GM21367 (cell line): ENCODE data around the gene H2BK1.

Source experiments
- ATAC-seq: cut with Tn5 transposase; IDR thresholded peaks from one replicate; pipeline ENCODE4 v1.9.1; 2021; ENCODE audit not compliant: unreplicated experiment

The H2BK1 gene

DNA sequence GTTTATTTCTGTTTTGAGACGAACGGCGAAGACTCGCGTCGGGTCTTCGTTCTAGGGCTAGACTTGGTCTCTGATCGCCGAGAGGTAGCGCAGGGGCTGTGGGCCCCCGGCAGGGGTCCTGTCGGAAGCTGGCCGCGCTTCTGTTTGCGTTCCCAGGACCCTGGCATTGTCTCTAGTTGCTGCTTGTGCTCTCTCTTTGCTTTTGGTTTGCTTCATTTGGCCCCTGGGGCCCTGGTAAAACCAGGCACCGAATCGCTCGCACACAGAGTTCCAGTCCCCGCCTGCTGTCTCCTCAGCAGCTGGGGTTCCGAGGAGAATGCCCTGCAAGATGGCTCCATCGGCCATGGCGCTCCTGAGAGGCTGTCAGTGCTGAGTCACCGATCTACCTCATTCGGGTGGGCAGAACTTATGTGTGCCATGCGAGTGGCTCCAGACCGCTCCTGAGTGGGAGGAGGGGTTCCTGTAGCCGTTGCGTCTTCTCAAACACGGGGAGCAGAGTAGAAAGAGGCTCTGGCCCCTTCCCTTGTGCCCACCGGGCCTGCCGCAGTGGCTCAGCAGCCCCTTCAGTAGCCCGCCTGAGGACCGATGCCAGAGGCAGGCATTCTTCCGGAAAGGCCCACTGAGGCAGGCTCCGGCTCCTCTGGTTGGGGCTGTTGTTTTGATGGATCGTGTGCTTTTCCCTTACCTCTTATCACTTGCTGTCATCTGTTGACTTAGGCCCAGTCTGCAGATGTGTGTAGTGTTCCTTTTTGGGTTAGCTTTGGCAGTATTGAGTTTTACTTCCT lies 22.8 kb upstream of the H2BK1 start:
- peak; percentile 27 for ATAC-seq

DNA sequence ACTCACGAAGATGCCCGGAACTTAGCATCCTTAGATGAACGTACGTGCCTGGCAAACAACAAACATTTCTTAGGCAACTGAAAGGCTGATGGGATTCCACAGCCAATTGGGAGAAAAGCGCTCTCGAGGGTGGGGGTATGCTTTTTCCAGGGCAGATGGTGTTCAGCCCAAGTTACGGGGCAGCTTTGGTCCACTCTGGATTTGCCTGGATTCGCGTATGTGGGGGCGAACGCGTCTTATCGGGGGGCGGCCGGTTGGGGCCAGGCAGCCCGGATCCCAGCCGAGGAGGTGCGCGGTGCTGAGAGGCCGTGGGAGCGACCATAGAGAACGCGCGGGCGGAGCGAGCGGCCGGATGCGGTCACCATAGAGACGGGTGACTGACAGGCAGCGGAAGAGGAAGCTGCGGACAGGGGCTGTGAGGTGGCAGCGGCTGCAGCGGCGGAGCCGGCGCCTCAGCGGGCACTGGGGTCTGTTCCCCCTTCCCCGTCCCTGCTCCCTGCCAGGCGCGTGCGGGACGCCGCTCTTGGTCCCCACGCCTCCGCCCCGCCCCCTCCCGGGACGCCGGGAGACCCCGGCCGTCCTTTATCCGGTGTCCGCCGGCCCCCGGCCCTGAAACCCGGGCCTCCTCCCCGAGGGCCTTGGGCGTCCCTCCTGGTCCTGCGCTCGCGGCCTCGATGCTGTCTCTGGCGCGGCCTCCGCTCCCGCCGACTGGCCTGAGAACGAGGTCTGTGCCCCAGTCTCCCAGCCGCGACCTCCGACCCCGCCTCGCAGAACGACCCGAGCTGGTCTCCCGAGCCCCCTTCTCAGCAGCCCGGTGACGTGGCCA lies 22.0 kb upstream of the H2BK1 start, which contains the start of gene CHPF2:
CHPF2 (plus strand) TSS at position 393 of the 826 bp plus-strand sequence. CDS start 1,529 bp downstream, outside the sequence.
- ATAC-seq, result peak; percentile 94

DNA sequence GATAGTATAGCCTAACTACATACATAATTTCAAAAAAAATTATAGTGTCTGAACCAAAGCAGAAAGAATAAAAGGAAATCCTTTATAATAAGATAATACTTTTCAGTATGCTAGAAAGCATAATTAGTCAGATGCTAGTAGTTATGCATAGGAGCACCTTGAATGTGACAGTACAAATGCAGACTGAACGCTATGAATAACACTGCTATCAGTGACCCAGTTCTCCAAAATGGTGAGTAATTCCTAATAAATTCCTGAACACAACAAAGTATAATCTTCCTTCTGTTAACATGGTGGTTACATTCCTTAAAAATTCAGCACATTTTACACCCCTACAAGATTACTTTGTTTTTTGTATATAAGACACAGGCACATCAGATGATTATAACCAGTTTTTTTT lies 20.8 kb upstream of the H2BK1 start:
- no peak for ATAC-seq

DNA sequence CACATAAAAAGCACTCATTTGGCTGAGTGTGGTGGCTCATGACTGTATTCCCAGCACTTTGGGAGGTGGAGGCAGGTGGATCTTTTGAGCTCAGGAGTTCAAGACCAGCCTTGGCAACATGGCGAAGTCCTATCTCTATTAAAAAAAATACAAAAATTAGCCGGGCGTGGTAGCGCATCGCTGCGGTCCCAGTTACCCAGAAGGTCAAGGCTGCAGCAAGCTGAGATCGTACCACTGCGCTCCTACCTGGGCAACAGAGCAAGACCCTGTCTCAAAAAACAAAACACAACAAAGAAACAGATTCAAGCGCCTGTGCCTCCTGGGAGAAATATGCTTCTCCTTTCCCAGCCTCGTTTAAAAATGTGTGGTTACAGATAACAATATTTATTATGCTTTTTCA lies 19.0 kb upstream of the H2BK1 start:
- ATAC-seq, result no peak

DNA sequence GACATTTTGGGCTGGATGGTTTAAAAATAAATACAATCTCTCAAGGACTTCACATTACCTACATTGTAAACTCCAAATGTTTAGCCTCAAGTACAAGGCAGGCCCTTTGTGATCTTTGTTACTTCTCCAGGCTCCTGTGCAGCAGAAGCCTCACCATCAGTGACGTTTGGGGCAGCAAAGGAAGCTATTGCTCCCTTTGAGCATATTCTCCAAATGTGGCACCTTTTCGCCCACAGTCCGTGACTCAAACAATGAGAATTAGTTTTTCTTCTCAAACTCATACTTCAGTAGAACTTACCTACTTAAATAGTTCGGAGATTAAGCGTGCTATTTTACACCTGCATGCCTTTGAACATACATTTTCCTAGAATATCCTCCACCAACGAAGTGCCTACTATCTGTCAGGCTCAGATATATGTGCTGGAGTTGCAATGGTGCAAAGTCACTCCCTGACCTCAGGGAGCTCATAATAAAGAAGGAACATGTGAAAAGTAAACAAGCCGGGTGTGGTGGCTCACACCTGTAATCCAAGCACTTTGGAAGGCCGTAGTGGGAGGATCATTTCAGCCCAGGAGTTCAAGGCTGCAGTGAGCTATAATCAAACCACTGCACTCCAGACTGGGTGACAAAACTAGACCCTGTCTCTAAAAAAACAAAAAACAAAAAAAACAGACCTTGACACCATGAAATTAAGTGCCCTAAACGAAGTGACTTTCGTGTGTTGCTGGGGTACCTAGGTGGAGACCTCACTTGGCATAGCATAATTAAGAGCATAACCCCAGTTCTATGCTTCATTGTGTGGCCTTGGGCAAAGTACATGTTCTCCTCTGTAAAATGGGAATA lies 18.0 kb upstream of the H2BK1 start:
- no peak for ATAC-seq

DNA sequence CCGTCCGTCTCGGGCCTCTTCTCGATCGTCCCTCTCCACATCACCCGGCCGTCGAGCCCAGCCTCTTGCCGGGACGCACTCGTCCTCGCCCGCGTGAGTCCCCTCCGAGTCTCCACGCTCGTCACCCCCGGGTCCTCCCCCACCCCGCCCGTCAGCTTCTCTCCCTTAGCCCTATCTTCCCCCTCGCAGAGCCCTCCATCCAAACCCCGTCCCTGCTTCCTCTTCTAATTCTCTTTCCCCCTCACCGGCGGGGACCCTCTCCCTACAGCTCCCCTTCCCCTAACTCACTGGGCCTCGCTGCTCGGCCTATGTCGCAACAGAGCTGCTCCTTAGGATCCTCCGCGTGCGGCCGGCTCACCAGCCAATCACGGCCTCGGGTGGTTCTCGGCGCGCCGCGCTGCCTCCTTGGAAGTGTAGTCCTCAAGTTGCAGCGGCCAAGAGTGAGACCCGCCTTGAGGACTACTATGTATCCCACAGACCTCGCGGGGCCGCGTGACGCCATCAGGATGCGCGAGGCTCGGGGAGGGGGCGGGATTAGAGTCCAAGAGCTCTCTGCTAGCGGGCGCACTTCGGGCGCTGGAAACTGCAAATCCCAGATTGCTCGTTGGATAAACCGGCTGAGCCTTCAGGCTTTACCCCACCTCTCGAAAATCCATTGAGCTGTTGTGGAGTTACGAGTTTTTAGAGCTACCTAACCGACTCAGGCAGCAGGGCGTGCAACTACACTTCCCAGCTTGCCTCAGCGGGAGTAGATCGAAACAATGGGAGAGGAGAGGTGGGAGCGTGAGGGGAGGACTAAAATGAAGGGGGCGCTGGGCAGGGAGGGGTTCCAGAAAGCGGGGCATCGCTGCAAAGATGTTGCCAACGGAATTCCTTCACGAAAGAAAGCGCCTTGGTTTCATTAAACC lies 16.8 kb upstream of the H2BK1 start, which contains the start of gene ABCF2:
ABCF2 (minus strand) TSS at position 331 of the 908 bp plus-strand sequence. CDS start 747 bp downstream, outside the sequence.
- ATAC-seq, result peak; percentile 97

DNA sequence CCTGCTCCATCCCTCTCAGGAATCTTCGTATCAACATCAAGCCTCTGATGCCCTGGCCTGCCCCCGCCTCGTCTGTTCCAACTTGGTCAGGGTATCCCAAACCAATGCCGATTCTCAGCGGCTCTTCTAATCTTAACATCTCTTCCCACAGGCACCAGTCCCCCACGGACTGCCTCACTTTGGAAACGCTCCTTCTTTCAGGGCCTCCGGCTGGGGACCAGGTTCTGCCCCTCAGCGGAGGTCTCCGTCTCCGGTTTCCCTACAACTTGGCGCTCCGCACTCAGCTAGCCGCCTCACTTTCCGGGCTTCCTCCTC lies 16.2 kb upstream of the H2BK1 start:
- peak; percentile 2 for ATAC-seq

DNA sequence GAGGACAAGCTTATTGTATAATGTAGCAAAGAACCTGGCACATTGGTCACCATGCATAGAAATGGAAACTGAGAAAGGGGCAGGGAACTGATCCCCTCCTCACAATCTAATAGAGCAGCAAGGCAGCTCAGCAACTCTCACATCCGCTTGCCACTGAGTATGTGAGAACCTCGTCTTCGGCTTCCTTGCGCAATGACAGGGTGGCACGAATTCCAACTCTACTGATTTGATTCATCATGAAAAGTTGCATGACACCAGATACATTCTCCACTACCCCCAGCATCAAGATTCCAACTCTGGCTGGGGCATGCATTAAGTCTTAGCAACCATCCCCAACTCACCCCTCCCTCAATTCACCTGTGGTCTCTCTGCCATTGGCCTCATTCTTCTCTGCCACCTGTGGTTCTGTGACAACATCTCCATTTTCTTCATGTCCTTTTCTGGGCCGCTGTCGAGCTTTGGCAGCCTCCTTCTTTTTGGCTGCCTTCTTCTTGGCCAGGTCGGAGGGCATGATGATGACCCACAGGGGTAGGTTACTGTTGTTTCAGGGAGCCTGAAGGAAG lies 15.7 kb upstream of the H2BK1 start:
- no peak for ATAC-seq

DNA sequence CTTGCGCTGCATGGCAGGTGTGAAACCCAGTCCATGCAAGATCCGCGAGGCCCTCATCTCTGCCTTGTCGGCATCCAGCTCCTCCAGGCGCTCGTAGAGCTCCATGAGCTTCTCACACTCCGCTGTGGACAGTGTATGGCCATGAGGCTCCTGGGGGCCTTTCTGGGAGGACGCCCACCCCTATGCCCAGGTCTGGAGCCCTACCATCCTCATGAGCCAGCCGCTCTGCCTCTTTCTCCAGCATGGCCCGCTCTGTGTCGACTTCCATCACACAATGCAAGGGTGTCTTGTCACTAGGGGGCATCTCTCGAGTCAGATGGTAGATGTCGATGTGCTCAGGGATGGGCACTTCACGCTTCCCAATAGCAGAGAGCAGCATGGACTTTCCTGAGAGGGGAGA lies 13.4 kb upstream of the H2BK1 start:
- no peak for ATAC-seq

DNA sequence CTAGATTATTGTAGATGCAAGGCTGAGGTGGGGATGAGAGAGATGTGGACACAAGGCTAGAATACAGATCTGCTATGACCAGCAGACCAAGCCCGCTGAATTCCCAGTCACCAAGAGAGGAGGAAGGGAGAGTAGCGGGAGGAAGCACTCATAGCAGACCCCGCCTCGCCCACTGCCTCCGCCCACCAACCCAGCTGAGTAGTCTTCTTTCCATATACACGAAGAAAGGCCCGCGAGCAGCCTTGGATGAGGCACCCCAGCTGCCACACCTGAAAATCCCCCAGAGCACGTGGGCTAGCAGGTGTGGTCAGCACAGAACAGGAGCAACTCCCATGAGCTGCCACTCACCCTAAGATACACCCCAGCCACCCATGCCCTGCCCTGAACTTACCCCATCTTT lies 7.9 kb upstream of the H2BK1 start:
- ATAC-seq, result no peak

DNA sequence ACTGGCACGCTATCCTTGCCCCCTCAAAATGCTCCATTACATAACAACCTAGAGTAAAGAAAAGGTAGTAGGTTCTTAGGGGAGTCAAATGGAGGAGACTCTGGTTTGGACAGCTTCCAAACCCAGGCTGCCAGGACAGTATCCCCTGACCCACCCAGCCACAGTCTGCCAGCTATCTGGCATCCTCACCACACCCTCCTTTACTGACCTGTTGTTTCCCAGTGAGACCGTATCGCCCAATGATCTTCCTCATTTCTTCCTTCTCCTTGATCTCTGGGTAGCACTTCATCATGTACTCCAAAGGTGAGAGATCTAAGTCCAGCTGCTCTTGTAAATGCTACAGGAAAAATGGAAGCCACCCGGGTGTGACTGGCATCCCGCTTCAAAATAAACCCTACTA lies 5.1 kb upstream of the H2BK1 start:
- ATAC-seq, result no peak

DNA sequence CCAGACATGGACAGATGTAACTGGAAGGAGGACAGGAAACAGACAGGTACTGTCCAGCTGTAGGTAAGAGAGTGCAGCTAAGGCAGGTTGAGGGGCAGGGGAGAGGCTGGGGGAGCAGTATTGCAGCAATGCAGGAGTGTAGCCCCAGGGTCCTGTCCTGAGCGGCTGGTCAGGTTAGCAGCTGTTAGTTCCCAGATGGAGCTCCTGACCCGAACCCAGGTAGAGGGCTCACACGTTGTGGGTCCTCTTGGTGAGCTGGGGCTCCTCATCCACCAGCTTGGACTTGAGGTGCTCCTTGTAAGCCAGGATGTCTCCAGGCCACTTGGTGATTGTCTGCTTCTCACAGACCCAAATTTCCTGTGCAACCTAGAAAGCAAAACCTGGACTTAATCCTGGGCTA lies 3.5 kb upstream of the H2BK1 start:
- ATAC-seq, result no peak

DNA sequence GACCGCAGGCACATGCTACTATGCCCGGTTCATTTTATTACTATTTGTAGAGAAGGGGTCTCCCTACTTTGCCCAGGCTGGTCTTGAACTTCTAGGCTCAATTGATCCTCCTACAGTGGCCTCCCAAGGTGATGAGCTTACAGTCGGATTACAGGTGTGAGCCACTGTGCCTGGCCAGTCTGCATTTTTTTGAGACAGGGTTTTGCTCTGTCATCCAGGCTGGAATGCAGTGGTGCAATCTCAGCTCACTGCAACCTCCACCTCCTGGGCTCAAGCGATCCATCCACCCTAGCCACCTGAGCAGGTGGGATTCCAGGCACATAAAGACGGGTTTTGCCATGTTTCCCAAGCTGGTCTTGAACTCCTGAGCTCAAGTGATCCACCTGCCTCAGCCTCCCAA lies 2.3 kb upstream of the H2BK1 start:
- ATAC-seq, result no peak

DNA sequence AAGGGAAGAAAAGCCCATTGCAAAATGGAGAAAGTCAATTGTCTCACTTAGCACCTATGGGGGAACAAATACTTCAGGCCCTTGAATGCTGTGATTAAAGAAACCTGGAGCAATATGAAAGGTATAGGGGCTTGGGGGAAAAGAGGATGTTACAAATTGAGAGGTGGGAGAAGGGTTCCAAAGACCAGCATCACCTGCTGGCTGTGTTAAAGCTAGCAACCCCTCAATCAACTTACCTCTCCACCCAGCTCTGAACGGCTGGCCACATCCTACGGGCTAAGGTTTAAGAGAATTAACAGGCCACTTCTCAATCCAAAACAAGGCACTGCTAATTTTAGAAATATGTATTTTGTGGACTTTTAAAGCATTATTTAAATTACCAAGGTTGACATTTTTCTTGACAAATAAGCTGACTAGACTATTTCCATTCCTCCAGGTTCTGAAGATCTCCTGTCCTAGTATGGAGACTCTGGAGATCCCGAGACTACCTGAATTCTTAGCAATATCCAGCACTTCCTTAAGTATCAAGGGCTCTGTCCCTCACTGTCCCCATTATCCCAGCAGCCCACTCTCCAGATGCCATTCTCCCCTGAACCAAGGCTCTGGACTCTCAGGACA lies 976 bp upstream of the H2BK1 start:
- no peak for ATAC-seq

DNA sequence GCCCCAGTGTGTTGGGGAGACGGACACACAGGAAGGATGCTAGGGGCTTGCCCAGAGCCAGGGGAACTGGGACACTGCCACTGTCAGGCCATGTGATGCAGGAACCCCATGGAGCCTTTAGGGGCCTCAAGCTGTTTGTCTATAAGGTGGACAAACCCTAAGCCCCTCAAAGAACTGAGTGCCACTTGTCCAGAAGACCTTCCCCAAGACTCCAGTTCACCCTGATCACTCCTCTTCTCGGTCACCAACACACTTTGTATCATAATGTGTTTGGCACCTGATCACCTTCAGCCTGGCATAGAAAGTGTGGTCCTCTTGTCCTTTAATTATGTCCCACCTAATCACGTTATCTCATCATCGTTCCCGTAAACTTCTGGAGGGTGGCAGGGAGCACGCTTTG lies 700 bp downstream of the H2BK1 start:
- ATAC-seq, result no peak

DNA sequence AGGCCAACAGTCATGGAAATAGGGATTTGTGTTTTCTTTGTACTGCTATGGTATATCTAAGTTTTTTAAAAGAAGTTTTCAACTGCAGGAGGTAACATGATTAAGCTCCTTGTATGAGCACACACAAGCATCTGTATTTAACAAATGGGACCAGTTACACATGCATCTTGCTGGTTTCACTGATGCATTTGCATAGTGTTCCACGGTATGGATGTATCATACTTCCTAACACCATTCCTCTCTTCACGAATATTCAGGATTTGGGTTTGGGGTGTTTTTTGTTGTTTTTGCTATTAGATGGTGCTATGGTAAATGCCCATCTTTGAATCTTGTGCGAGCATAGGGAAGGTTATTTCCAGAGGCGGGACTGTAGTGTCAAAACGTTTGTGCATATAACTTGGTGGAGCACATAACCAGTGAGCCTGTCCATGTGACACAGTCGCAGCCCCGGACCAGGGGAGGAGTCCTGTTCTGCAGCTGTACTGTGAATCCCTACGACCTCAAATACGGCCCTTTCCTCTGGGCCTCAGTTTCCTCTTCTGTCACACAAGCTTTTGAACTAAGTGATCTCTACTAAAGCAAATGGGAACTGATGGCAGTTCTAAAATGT lies 1.9 kb downstream of the H2BK1 start:
- no peak for ATAC-seq

DNA sequence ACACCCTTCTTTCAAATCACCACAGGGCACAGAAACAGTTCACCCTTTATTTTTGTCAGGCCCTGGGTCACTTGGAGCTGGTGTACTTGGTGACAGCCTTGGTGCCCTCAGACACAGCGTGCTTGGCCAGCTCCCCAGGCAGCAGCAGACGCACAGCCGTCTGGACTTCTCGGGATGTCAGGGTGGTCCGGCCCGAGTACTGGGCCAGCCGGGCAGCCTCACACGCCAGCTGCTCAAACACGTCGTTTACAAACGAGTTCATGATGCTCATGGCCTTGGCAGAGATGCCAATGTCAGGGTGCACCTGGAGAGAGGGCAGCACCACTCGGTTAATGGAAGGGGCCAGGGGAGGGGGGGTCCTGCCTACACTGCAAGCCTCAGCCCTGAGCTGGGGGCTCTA lies 2.5 kb downstream of the H2BK1 start:
- ATAC-seq, result no peak

DNA sequence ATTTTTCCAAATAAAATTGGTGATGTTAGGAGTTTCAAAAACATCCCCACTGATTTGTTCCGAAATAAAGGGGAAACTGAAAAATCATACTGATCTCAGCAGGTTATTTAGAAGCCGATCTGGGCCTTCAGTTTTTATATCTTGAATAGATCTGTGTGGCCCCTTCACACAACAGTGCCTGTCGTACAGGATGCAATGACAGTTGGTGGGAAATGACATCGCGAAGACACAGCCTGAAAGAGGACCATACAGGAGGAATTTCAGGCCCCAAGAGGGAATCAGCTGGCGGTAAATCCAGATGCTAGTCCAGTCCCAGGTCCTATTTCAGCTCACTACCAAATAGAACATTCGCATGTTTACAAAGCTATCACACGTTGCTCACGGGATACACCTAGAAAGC lies 3.0 kb downstream of the H2BK1 start:
- ATAC-seq, result no peak

DNA sequence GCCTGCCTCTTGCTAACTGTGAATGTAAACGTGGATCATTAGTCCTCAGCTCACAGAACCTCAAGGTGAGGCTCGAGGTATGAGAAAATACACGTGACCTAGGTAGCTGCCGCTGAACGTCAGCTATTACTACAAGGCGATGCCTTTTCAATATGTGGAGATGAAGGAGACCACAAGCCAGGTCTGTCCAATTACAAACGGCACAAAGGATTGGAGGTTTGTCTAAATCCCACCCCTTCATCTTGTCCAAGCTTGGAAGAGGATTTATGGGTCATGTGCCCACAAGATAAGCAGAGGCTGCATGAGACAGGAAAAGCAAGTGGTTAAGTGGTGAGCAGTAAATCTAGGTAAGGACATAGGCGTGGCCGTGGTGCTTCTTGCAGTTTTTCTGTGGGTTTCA lies 3.4 kb downstream of the H2BK1 start:
- ATAC-seq, result no peak
